CMK (cell line): ENCODE measurements around the gene MRGPRF.
"Not testable (repeated sequence)": the region's sequence is repeated elsewhere in the genome, so short reads cannot be mapped to it uniquely, and the experiment has no call there.

Experiments
- DNase-seq: peaks from one replicate; pipeline ENCODE4 v3.0.0-alpha.2; 2010; ENCODE audit warnings: low read depth

The MRGPRF gene

DNA sequence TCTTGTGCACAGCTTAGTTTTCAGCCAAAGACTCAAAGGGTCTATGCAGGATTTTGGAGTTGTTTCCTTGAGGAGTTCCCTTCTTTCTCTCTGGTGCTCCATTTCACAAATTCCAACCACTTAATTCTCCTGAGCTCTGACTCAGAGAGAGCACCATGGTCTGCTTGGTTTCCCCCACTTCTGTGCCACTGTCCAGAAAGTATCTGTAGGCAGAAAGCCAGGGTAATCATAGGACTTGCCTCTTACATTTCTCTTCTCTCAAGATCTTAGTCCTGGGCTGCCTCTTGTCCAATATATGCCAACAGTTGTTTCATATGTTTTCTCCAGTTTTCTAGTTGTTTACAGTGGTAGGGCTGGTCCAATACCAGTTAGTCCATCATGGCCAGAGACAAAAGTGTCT, 25.8 kb downstream of the MRGPRF start:
- no peak for DNase-seq

DNA sequence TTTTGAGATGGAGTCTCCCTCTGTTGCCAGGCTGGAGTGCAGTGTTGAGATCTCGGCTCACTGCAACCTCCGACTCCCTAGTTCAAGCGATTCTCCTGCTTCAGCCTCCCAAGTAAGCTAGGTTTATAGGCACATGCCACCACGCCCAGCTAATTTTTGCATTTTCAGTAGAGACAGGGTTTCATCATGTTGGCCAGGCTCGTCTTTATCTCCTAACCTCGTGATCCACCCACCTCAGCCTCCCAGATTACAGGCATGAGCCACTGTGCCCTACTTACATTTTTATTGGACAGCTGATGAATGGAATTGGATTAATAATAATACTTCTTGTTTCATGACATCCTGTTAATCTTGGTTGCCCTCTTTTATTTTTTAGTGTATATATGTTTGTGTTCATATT, 29.2 kb downstream of the MRGPRF start:
- no peak for DNase-seq

DNA sequence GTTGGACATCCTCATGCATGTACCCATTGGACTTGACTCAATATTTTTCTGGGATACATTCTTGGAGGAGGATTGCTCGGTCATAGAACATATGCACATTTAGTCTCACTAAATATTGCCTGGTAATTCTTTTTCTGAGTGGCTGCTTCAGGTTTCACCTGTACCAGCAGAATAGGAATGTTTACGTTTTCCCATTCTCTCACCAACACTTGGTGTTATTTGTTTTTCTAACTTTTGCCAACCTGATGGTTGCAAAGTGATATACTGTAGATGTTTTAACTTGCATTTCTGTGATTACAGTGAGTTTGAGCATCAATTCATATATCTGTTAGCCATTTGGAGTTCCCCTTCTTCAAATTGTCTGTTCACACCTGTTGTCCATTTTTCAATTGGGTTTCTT, 30.9 kb downstream of the MRGPRF start:
- DNase-seq, result no peak

DNA sequence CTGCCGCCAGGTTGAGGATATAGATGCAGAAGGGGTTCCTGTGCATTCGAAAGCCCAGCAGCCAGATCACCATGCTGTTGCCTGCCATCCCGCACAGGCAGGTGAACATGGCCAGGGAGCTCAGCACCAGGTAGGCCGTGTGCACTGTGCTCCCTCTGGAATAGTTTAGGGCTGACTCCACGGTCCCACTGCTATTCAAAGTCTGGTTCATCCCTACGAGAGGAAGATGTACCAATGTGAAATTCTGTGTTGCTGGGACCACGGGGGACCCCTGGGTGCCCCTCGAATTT, 32.3 kb downstream of the MRGPRF start, which contains the start of gene MRGPRD:
MRGPRD (minus strand) TSS at position 211 of the 290 bp plus-strand sequence; CDS start at position 211, 0 bp downstream.
- no peak for DNase-seq

DNA sequence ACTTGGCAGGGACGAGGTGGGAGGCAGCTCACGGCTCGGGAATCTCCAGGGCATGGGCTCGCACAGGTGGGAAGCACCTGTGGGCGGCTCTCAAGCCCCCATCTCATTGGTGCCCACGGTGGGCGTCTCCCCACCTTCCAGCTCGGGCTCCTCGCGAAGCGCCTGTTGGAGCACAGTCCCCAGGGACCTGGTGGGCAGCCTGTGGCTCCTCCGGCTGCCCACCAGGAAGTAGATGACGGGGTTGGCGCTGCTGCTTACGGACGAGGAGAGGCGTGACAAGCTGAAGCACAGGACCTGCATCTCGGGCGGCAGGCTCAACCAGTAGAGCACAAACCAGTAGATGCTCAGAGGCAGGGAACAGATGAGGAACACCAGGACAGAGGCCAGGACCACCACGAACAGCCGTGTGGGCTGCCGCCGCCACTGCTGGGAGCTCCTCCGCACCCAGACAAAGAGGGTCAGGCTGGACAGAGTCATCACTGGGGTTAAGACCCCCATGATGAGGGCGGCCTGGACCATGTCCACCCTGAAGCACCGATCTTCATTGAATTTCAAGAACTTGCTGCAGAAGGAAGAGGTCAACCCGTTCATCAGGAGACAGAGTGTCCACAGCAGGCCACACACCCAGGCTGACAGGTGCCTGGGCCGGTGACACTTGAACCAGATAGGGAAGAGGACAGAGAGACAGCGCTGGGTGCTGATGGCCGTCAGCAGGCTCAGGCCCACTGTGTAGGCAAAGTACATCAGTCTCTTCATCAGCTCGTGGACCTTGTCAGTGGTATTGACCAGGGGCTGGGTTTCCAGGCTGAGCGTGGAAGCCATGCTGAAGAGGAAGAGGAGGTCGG, 32.9 kb downstream of the MRGPRF start:
- no peak for DNase-seq

DNA sequence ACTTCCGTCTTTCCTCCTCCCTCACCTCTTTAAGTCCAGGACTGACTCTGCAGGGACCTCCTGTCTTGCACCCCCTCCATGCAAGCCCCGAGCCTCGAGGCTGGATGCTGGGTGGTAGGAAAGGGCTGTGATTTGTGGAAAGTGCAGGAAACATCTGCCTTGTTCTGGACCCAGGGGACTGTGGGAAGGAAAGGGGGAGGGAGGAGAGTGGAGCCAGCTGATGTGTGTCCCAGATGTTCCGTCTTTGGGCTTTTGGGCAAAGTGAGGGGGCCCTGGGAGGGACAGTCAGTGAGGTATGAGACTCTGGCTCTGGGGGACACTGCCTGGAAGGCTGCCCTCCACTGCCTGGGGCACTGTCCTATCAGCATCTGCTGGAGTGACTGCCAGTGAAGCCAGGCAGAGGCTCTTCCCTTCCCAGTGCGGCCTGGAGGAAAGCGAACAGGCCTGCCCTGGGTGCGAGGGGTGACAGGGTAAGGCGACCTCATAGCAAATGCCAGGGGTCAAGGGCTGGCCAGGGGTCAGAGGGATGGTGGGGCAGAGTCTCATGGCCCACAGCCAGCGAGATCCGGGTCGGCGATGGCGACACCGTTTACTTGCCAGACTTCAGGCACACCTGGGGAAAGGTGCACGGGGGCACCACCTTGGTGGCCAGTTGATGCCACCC, 34.0 kb downstream of the MRGPRF start:
- no peak for DNase-seq

DNA sequence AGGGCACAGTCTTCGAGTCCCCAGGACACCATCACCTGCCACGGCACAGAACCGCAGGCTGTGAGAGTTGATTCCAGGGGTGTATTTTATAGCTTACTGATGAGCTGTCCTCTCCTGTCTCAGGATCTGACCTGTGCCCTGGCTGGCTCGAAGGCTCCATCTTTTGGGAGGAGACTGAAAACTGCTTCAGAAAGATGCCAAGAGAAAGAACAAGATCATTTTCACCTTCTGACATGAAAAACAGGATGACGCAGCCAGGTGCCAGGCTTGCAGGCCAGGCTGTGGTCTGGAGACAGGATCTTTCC, 34.5 kb downstream of the MRGPRF start:
- DNase-seq, result no peak

DNA sequence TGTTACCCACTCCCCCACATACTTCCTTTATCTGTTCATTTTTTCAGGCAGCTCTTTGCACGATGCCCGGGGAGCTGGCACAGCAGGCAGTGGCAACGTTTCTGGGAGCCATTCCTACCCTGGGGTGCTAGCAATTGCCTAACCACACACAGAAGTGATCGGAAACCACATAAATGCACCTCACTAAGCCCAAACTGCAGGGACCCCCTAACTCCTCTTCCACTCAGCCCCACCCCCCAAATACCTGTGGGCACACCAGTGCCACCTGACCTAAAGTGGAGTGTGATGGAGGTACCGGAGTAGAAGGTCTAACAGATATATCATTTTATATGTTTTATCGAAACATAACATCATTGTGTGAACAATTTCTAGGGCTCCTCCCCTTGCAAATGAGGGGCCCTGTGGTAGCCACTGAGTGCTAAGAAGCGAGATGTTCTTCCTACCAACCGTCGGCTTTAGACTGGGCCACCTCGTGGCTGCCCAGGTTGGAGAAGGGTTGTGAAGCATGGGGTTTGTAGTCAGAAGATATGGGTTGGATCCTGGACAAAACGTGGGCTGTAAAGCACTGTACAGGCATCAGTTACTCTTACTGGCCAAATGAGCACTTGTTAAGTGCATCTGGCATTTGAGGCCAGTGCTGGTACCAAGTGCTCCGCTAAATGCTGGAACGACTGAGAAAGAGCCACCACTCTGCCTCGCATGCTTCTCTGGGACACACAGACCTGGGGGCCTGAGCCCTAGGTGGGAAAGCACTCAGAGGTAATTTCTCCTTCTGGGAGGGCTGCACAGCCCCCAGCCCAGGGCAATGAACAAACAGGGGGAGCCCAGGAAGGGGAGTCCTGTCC, 35.0 kb downstream of the MRGPRF start:
- no peak for DNase-seq

DNA sequence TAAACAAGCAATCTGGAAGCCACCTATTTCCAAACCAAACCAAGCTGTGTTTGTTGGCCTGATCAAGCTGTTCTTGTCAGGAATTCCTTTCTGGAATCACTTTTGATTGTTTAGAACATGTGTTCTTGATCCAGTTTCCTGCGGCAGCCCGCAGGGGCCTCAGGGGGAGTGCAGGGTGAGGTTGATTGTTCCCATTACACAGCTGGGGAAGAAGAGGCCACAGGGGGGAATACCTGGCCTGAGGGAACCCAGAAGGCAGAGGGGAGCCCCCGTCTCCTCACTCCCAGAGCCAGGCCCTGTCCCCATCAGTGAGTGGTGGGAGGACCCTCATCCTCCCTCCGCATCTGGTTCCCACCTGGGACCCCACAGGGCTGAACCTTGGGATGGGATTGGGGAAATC, 36.5 kb downstream of the MRGPRF start:
- no peak for DNase-seq

DNA sequence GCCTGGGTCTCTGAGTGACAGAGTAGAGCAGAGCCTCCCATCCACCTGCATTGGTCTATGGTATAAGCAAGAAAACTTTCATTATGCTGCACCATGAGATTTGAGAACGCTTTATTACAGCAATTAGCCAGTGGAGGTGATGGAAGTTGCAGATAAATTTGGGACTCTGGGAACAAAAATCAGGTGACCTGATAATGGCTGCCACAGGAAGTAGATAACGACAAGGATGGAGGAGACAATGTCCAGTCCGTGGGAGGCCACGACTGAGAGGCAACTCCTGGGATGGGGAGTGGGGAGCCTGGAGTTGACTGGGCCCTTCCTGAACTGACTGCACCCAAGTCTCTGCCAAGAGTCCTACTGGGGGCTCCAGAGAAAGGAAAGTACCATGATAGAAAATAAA, 37.0 kb downstream of the MRGPRF start:
- DNase-seq, result no peak

DNA sequence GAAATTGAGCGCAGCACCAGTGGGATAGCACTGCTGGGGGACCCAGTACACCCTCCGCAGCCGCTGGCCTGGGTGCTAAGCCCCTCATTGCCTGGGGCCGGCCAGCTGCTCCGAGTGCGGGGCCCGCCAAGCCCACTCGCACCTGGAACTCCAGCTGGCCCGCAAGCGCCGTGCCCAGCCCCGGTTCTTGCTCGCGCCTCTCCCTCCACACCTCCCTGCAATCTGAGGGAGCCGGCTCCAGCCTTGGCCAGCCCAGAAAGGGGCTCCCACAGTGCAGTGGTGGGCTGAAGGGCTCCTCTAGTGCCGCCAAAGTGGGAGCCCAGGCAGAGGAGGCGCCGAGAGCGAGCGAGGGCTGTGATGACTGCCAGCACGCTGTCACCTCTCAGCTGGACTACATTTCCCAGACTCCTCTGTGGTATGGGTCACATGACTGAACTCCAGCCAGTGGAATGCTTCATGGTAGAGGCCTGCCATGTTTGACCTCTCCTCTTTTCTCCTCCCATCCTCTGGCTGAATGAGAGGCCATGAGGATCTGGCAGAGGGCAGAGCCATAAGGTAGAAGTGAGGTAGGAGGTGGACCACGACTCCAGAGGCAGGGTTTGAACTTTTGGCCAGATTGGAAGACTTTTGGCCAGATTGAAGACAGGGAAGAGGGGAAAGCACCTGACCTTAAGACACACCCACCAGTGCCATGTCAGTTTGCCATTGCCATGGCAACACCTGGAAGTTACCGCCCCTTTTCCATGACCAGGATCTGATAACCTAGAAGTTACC, 38.4 kb downstream of the MRGPRF start:
- DNase-seq, result peak; percentile 26

DNA sequence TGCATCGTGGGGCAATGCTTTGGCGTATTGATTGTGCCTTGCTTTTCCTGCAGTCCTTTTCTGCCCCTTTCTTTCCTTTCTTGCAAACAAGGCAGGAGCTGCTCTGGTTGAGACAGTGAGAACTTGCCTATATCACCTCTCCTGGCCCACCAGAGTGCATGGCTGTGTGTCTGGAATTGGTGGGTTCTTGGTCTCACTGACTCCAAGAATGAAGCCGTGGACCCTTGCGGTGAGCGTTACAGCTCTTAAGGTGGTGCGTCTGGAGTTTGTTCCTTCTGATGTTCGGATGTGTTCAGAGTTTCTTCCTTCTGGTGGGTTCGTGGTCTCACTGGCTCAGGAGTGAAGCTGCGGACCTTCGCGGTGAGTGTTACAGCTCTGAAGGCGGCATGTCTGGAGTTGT, 39.3 kb downstream of the MRGPRF start:
- not testable (repeated sequence) for DNase-seq

DNA sequence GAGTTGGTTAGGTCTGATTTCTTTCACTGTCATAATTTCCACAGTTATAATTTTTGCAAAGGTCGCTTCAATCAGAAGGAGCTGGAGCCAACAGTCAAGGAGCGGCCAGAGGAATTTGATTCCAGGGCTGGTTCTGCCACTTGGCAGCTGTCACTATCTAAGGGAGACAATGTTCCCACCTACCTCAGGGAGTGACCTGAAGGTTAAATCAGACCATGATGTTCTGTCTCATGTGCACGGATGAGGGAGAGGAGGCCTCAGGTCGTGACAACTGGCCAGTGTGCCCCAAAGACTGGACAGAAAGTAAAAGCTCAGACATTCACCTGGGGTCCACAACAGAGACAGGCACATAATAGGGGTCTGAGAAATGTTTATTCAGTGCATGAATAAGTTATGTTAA, 39.8 kb downstream of the MRGPRF start:
- no peak for DNase-seq

DNA sequence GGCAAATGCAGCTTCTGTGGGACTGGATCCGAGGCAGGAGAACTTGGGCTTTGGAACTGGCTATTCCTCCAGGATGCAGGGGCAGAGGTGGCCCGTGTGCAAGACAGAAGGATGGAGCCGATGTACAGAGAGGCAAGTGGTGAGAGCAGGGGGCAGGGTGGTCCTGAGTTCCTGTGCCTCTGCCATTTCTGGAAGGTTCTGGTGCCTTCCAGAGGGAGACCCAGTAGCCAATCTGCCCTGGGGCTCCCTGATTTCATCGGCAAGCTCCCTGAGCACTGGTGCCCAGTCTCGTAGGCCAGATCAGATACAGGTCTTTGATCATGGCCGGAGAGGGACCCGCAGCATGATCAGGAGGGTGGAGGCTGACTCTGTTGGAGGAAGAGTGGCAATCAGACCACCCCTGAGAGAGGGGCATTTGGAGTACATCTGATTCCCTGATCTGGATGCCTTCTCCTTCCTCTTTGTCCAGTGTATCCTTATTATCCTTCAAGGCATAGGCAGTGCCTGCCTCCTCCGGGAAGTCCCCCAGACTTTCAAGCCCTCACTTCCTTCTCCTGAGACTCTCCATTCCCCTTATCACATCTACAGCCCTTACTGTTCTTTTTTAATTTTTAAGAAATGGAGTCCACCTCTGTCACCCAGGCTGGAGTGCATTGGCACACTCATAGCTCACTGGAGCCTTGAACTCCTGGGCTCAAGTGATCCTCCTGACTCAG, 42.0 kb downstream of the MRGPRF start:
- no peak for DNase-seq

DNA sequence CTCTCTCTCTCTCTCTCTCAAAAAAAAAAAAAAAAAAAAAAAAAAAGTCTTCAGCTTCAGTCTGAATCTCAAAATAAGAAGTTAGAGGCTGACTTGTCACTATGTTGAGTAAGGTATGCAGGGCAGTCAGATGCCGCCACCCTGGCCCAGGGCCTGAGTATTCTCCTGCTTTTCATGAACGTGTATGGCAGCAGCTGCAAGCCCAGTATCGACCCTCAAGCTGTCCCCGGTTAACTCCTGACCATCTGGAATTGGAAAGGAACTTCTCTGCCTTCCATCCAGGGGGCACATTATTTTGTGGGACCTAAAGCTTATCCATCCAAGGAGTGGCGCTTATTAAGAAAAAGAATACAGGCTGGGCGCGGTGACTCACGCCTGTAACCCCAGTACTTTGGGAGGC, 43.7 kb downstream of the MRGPRF start:
- no peak for DNase-seq

DNA sequence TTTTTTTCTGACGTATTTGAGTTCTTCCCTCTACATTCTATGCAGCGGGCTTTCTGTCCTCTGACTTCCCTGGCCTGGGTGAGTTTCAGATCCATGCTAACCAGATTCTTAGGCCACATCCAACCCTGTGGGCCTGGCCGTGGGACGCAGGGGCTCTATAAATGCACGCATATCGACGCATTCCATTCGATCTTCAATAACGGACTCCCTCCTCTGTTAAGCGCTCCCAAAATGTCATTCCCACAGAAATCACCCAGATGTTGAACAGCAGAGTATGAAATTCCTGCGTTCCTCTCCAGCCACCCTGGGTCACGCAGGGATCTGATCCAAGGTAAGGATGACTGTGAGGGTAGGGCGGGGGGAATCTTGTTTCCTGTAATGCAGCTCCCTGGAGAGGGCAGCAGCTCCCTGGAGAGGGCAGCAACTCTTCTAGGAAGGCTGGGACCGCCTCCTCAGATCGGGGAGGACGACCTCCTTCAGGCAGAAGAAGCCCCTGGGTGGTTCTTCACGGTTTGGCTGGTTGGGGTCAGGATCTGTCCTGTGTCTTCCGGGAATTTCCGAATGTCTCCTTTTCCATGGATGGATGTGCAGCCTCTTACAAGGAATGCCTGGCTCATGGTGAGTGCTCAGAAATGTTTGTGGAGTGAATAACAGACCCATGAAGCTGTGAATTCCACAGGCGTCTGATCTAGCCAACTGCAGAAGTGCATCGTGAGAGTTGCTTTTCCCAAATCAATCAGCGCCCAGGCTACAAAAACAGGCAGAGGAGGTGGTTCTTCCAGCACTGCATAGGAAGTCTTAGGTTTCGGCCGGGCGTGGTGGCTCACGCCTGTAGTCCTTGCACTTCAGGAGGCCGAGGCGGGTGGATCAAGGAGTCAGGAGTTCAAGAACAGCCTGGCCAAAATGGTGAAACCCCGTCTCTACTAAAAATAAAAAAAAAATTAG, 44.5 kb downstream of the MRGPRF start:
- no peak for DNase-seq

DNA sequence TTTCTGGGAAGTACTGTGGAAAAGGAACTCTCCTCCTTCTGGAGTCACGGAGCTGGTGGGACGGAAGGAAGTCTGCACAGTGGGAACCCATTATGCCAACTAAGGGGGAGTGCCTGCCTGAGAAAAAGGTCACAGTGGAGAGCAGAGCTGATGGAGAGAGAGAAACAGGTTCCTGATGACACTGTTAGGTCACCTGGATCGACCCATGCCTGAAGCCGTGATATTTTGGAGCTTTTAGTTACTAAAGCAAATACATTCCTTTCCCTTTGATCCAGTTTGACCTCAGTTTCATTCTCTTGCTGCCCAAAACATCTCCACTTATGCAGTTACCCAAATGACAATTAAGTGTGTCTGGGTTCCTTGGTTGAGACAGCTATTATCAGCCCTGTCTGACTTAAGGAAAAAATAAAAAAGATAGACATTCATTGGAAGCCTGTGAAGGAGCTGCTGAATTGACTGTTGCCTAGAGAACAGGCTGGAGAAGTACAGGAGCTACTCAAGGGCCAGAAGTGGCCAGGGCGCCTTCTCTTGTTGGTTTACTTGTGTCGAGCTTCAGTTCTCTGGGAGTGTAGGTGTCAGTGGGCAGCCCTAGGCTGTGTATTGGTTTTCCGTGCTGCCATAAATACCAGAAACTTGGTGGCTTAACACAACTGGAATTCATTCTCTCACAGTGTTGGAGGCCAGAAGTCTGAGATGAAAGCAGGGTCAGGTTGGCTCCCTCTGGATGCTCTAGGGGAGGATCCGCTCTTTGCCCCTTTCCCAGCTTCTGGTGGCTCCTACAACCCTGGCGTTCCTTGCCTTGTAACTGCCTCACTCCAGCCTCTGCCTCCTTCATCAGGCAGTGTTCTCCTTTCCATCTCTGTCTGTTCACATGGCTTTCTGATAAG, 45.9 kb downstream of the MRGPRF start:
- no peak for DNase-seq

DNA sequence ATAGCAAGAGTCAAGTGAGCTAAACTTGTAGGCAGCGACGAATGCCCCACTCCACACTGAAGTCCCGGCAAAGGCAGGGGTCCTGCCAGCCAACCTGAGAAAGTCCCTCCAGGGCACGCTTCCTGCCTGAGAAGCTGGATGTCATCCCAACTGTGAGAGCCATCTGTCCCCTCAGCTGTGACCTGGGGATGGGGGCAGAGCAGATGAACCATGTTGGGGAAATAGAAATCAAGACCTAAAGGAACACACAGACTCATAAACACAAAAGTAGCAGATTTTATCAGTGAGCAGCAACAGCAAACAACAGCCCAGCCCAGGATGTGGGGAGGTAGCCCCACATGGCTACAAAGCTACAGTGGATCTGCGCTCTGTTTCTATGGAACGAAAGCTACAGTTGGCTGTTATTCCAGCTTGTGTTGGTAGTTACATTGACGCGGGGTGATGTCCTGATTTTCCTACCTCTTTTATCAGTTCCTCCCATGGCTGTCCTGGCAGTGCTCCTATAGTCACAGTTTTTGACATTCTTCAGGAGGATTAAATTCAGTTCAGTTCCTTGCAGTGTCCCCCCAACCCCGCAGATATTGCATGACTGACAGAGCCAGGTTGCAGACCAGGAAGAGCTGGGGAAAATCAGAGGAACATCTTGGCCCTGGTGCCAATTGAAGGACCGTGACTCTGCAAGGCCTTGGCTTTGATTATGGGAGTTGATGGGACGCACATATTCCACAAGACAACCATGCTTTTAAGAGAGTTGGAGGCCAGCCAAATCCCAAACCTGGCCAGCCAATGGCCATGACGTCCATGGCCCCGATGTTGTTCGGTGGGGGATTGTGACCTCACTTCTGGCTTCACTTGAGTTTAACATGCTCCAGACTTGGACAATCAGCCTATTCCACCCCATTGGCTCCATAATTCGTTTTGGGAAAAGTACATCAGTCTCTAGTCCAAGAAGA, 46.9 kb downstream of the MRGPRF start:
- DNase-seq, result no peak
